ENCODE data around the gene USP2.

- TF ChIP-seq CTCF (optimal IDR thresholded peaks at IDR 0.05 in 1 of 3, IDR thresholded peaks at IDR 0.05 in 1 of 3, conservative IDR thresholded peaks at IDR 0.05 in 1 of 3; ENCODE audit: extremely low read depth in 1 of 3, insufficient read depth in 2 of 3, low read length in 3 of 3): no peak
- no peak for TF ChIP-seq EZH2 (IDR thresholded peaks at IDR 0.05; ENCODE audit: low read length)
Observed at GRCh38 chr11:119361941-119362725, 19.4 kb downstream of the USP2 start.
